ENCODE data around the gene FHIT.
A peak's percentile ranks its signal among the peaks of the same experiment; 100 is the strongest.

FHIT gene

GRCh38 chr3:60015032-60015705 is 1236.1 kb downstream of the FHIT start:
- no peak overlapping the region for H3K9ac ChIP-seq
- no peak overlapping the region for H3K4me3 ChIP-seq
- H3K27me3 ChIP-seq = no peaks in the 10 kb centered on the region
- no peak for TF ChIP-seq Cebpa-rat (IDR thresholded peaks at IDR 0.05)
- peaks cover 33% of the 10 kb centered on the region for H3K4me1 ChIP-seq
- H3K4me2 ChIP-seq = peak overlapping the region; percentile 21
- no peaks in the 10 kb centered on the region for H4K20me1 ChIP-seq
- H3K9me3 ChIP-seq = peaks cover 19% of the 10 kb centered on the region
- H3K27ac ChIP-seq = no peak overlapping the region
- no peaks in the 10 kb centered on the region for H3K36me3 ChIP-seq

- Histone ChIP-seq H3K4me2 (no peak overlapping the region), H3K9me3 (peaks cover 10% of the 10 kb centered on the region), H3K9ac (no peak overlapping the region), H3K27ac (no peak overlapping the region), H3K4me1 (peaks cover 40% of the 10 kb centered on the region), H3K36me3 (no peaks in the 10 kb centered on the region), H3K4me3 (no peak overlapping the region), H3K27me3 (no peaks in the 10 kb centered on the region), H4K20me1 (no peaks in the 10 kb centered on the region)
- TF ChIP-seq Cebpa-rat (IDR thresholded peaks at IDR 0.05) = no peak
Observed at GRCh38 chr3:60013241-60013640, 1238.0 kb downstream of the FHIT start.

GRCh38 chr3:60011218-60011617 is 1240.0 kb downstream of the FHIT start:
- H3K4me3 ChIP-seq = 0 out of 2 replicates have a peak overlapping the region, but pooled peaks have one; percentile 11
- peaks cover 10% of the 10 kb centered on the region; the same call in 1 of the 2 replicates for H3K9me3 ChIP-seq
- no peaks in the 10 kb centered on the region for H3K36me3 ChIP-seq
- H4K20me1 ChIP-seq = no peaks in the 10 kb centered on the region
- peaks cover 31% of the 10 kb centered on the region for H3K4me1 ChIP-seq
- H3K9ac ChIP-seq = 0 out of 2 replicates have a peak overlapping the region, but pooled peaks have one; percentile 42
- peak overlapping the region; percentile 73 for H3K4me2 ChIP-seq
- TF ChIP-seq Cebpa-rat (IDR thresholded peaks at IDR 0.05) = no peak
- H3K27ac ChIP-seq = no peak overlapping the region
- H3K27me3 ChIP-seq = no peaks in the 10 kb centered on the region

GRCh38 chr3:60010781-60011180 is 1240.5 kb downstream of the FHIT start:
- 0 out of 2 replicates have a peak overlapping the region, but pooled peaks have one; percentile 11 for H3K4me3 ChIP-seq
- peak overlapping the region; percentile 73 for H3K4me2 ChIP-seq
- H3K27me3 ChIP-seq = no peaks in the 10 kb centered on the region
- no peaks in the 10 kb centered on the region for H4K20me1 ChIP-seq
- peaks cover 10% of the 10 kb centered on the region; the same call in 1 of the 2 replicates for H3K9me3 ChIP-seq
- no peak for TF ChIP-seq Cebpa-rat (IDR thresholded peaks at IDR 0.05)
- peaks cover 31% of the 10 kb centered on the region for H3K4me1 ChIP-seq
- peak overlapping the region; percentile 42; the same call in 1 of the 2 replicates for H3K9ac ChIP-seq
- H3K27ac ChIP-seq = peak overlapping the region; percentile 7; the same call in 1 of the 2 replicates
- no peaks in the 10 kb centered on the region for H3K36me3 ChIP-seq

GRCh38 chr3:60009931-60010478 is 1241.2 kb downstream of the FHIT start:
- no peaks in the 10 kb centered on the region for H4K20me1 ChIP-seq

DNA sequence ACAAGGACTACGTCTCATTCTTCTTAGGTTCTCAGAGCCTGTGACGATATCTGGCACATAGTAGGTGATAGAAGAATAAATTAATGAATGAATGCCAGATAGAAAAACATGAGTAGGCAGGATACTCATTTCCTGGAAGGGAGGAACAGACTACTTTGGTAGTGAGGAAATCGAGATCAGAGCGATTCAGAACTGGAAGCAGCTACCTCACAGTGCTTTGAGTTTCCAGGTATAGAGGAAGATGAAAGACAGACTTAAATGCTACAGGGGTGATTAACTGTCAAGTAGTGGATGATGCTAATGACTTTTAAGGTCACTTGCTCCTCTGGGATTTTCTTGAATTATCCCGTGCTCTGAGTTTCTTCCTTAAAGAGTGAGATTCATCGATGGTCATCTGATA is 1249.9 kb downstream of the FHIT start:
- Histone ChIP-seq H3K4me1 (no peaks in the 10 kb centered on the region), H3K4me3 (no peak overlapping the region), H3K36me3 (no peaks in the 10 kb centered on the region), H3K27ac (no peak overlapping the region), H3K9me3 (0 out of 2 replicates have a peak, but pooled peaks cover 3% of the 10 kb centered on the region), H4K20me1 (no peaks in the 10 kb centered on the region), H3K4me2 (no peak overlapping the region), H3K9ac (no peak overlapping the region), H3K27me3 (no peaks in the 10 kb centered on the region)
- TF ChIP-seq Cebpa-rat (IDR thresholded peaks at IDR 0.05) = no peak

More at GRCh38 chr3:60009931-60010478, 1241.2 kb downstream of the FHIT start:
- no peak overlapping the region for H3K27ac ChIP-seq
- no peaks in the 10 kb centered on the region for H3K36me3 ChIP-seq
- no peaks in the 10 kb centered on the region for H3K27me3 ChIP-seq
- no peak overlapping the region for H3K4me3 ChIP-seq
- TF ChIP-seq Cebpa-rat (IDR thresholded peaks at IDR 0.05) = no peak
- H3K4me2 ChIP-seq = peak overlapping the region; percentile 73
- H3K9me3 ChIP-seq = peaks cover 10% of the 10 kb centered on the region; the same call in 1 of the 2 replicates
- H3K9ac ChIP-seq = no peak overlapping the region
- H3K4me1 ChIP-seq = peaks cover 24% of the 10 kb centered on the region

DNA sequence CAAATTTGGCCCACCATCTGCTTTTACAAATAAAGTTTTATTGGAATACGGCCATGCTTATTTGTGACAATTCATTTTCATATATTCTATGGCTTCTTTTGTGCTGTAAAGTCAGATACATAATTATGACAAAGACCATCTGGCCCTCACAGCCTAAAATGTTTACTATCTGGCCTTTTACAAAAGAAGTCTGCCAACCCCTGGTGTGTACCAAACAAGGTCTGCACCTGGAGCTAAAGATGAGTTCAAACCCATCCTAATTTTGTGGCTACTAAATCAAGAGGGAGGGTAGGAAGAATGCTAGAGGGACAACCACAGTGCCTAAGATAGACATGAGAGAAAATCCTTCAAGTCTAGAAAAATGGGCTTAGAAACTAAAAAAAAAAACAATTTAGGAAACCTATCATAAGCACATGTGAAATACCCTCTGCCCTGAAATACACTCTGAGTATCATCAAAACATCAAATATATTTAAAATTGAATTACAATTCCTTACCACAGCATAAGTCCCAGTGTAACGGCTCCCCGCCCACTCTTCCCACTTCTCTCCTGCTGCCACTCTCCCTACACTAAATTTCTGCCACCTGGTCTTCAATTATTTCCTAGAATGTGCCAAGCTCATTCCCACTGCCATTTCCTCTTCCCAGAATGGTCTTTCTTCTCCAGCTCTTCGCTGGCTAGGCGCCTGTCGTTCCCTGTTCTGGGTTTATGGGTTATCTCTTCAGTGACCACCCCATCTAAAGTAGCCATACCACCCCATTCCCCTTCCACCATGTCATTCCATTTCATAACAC is 1250.7 kb downstream of the FHIT start:
- H3K36me3 ChIP-seq = no peaks in the 10 kb centered on the region
- no peaks in the 10 kb centered on the region for H3K27me3 ChIP-seq
- TF ChIP-seq Cebpa-rat (IDR thresholded peaks at IDR 0.05) = no peak
- 0 out of 2 replicates have a peak, but pooled peaks cover 3% of the 10 kb centered on the region for H3K9me3 ChIP-seq
- H3K27ac ChIP-seq = no peak overlapping the region
- H4K20me1 ChIP-seq = no peaks in the 10 kb centered on the region
- no peak overlapping the region for H3K4me3 ChIP-seq
- no peaks in the 10 kb centered on the region for H3K4me1 ChIP-seq
- H3K9ac ChIP-seq = no peak overlapping the region
- no peak overlapping the region for H3K4me2 ChIP-seq

DNA sequence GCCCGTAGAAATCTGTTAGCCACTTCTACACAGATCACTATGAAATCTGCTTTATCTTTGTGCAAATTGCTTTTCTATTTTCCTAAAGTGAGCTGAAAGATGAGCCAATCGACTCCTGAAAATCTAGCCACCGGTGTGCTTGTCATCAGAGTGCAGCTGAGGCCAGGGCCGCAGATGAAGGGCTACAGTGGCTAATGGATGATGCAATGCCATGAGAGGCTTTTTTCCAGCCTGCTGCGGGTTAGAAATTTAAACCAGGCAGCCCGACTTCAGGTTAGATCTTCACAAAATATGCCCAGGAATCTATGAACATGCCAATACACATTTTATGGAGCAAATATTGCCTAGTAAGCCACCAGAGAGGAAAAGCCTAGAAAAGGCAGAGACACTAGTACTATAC is 1253.2 kb downstream of the FHIT start:
- no peak overlapping the region for H3K4me2 ChIP-seq
- H3K4me3 ChIP-seq = no peak overlapping the region
- H3K36me3 ChIP-seq = no peaks in the 10 kb centered on the region
- H4K20me1 ChIP-seq = no peaks in the 10 kb centered on the region
- TF ChIP-seq Cebpa-rat (IDR thresholded peaks at IDR 0.05) = no peak
- no peaks in the 10 kb centered on the region for H3K27me3 ChIP-seq
- H3K9me3 ChIP-seq = 0 out of 2 replicates have a peak, but pooled peaks cover 3% of the 10 kb centered on the region
- H3K27ac ChIP-seq = no peak overlapping the region
- no peak overlapping the region for H3K9ac ChIP-seq
- no peaks in the 10 kb centered on the region for H3K4me1 ChIP-seq

DNA sequence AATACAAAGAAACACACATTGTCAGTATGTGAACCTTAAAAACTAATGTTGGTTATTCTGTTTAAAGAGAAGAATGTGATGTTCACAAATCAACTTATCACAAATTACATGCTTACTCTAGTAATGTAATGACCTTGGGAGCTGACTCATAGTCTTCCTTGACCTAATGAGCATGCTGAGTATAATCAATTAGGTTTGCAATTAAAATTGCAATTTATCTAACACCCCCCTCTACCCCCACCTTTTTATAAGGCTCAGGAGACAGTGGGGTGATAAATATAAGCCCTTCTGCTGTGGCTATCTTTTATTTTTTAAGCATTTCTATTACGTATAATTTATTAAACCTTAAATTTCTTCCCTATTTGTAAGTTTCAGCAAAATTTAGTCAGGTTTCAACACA is 1253.7 kb downstream of the FHIT start:
- Histone ChIP-seq H3K4me2 (no peak overlapping the region), H3K4me3 (no peak overlapping the region), H3K9me3 (0 out of 2 replicates have a peak, but pooled peaks cover 3% of the 10 kb centered on the region), H3K27ac (no peak overlapping the region), H3K36me3 (no peaks in the 10 kb centered on the region), H3K27me3 (no peaks in the 10 kb centered on the region), H3K9ac (no peak overlapping the region), H3K4me1 (no peaks in the 10 kb centered on the region), H4K20me1 (no peaks in the 10 kb centered on the region)
- no peak for TF ChIP-seq Cebpa-rat (IDR thresholded peaks at IDR 0.05)

Data from BLaER1 (cell line).